SK-N-SH (cell line): ENCODE data around the gene ACADS. TPM values are rescaled to one million over a fixed set of nuclear protein-coding genes. Genes with fewer than 3 reads are reported as not detected.

ENCODE experiments used
- CTCF ChIA-PET: fragments of 300-600, 350-600 bp; formaldehyde crosslinking; extraction: SDS; loops from one replicate; lab custom pipeline; 2021; lab: Yijun Ruan, JAX
- POLR2A ChIA-PET: fragments of 350-600 bp; sonication (Branson Sonifier 250); formaldehyde crosslinking; extraction: SDS; loops from one replicate; lab custom pipeline; 2020; ENCODE audit warnings: antibody characterized with exemption, inconsistent platforms; lab: Yijun Ruan, JAX
- DNase-seq: peaks from one replicate; pipeline ENCODE4 v3.0.0; 2012
- H2AFZ ChIP-seq: fragments of 200-600 bp; sonication (generic); 2 replicates; pipeline ENCODE4 v1.8.1; 2016; ENCODE audit warnings: antibody characterized with exemption, mild to moderate bottlenecking, low read depth
- H3F3A ChIP-seq: fragments of 200-600 bp; sonication (generic); replicated peaks from 2 replicates; pipeline ENCODE3; 2016; ENCODE audit warnings: antibody characterized with exemption, mild to moderate bottlenecking; ENCODE audit not compliant: insufficient read depth
- H3K27ac ChIP-seq, 2 experiments: fragments of 200-500 bp in 1 of 2; fragments of 200-600 bp in 1 of 2; sonication (Bioruptor generic) in 1 of 2; sonication (generic), shearing (Covaris generic) in 1 of 2; 2 replicates each; pipeline versions ENCODE4 v1.5.1 to v1.6.1; 2014 to 2016; ENCODE audit warnings: low read depth in 2 of 2, inconsistent platforms in 1 of 2, low read length in 1 of 2, mild to moderate bottlenecking in 1 of 2, mixed read lengths in 1 of 2
- H3K27me3 ChIP-seq: fragments of 200-600 bp; sonication (generic), shearing (Covaris generic); 2 replicates; pipeline ENCODE4 v1.6.1; 2016; ENCODE audit warnings: mixed run types; ENCODE audit not compliant: insufficient read depth
- H3K36me3 ChIP-seq, 2 experiments: fragments of 200-500 bp in 1 of 2; fragments of 200-600 bp in 1 of 2; sonication (Bioruptor generic) in 1 of 2; sonication (generic) in 1 of 2; replicated peaks in 1 of 2; 2 replicates each; pipeline versions ENCODE3 to v1.5.1; 2014 to 2016; ENCODE audit warnings: low read length in 1 of 2, mild to moderate bottlenecking in 1 of 2; ENCODE audit not compliant: insufficient read depth in 2 of 2, control insufficient read depth in 1 of 2
- H3K4me1 ChIP-seq, 2 experiments: fragments of 200-500 bp in 1 of 2; fragments of 200-600 bp in 1 of 2; sonication (Bioruptor generic) in 1 of 2; sonication (generic), shearing (Covaris generic) in 1 of 2; 2 replicates each; pipeline versions ENCODE4 v1.5.1 to v1.6.1; 2014 to 2016; ENCODE audit warnings: low read depth in 1 of 2, low read length in 1 of 2, mixed run types in 1 of 2; ENCODE audit not compliant: insufficient read depth in 2 of 2, control insufficient read depth in 1 of 2
- H3K4me2 ChIP-seq: fragments of 200-600 bp; sonication (generic), shearing (Covaris generic); 2 replicates; pipeline ENCODE4 v1.6.1; 2017; ENCODE audit warnings: mixed run types
- H3K4me3 ChIP-seq, 2 experiments: fragments of 200-500 bp in 1 of 2; fragments of 200-600 bp in 1 of 2; sonication (Bioruptor generic) in 1 of 2; sonication (generic), shearing (Covaris generic) in 1 of 2; 2 replicates each; pipeline versions ENCODE4 v1.5.1 to v1.8.1; 2014 to 2016; ENCODE audit warnings: low read depth in 2 of 2, inconsistent platforms in 1 of 2, low read length in 1 of 2, mild to moderate bottlenecking in 1 of 2, mixed read lengths in 1 of 2, moderate library complexity in 1 of 2
- H3K79me2 ChIP-seq: fragments of 200-600 bp; sonication (generic); 2 replicates; pipeline ENCODE4 v1.8.1; 2017; ENCODE audit warnings: mild to moderate bottlenecking; ENCODE audit not compliant: insufficient read depth
- H3K9ac ChIP-seq: fragments of 200-600 bp; sonication (generic); 2 replicates; pipeline ENCODE4 v1.6.1; 2017; ENCODE audit warnings: mixed run types
- H3K9me2 ChIP-seq: fragments of 200-600 bp; sonication (generic); 2 replicates; pipeline ENCODE4 v1.6.1; 2017; ENCODE audit warnings: mixed run types
- H3K9me3 ChIP-seq: fragments of 200-600 bp; sonication (generic); 2 replicates; pipeline ENCODE4 v1.6.1; 2017; ENCODE audit warnings: mixed run types, mild to moderate bottlenecking, moderate library complexity
- H4K20me1 ChIP-seq: fragments of 200-600 bp; sonication (generic); 2 replicates; pipeline ENCODE4 v1.6.1; 2017; ENCODE audit warnings: mild to moderate bottlenecking, mixed run types; ENCODE audit not compliant: insufficient read depth
- EP300 ChIP-seq, 2 experiments: IDR thresholded peaks; 2 replicates each; pipeline versions ENCODE4 v1.4.0 to v1.6.1; 2012; ENCODE audit warnings: borderline replicate concordance in 1 of 2, low read depth in 1 of 2, low read length in 1 of 2
- FOSL2 ChIP-seq: IDR thresholded peaks from 2 replicates; pipeline ENCODE4 v1.4.0; 2012; ENCODE audit warnings: low read depth, mild to moderate bottlenecking, moderate library complexity, borderline replicate concordance
- GABPA ChIP-seq: IDR thresholded peaks from 2 replicates; pipeline ENCODE4 v1.4.0; 2012; ENCODE audit warnings: low read depth, mild to moderate bottlenecking
- MEF2A ChIP-seq: IDR thresholded peaks from 2 replicates; pipeline ENCODE4 v1.4.0; 2012; ENCODE audit warnings: low read depth, borderline replicate concordance
- MXI1 ChIP-seq: IDR thresholded peaks from 2 replicates; pipeline ENCODE4 v1.6.1; 2012; ENCODE audit warnings: mild to moderate bottlenecking, low read depth, low read length, improper control_type of control experiment
- NRF1 ChIP-seq: IDR thresholded peaks from 2 replicates; pipeline ENCODE4 v1.6.1; 2012; ENCODE audit warnings: low read depth, mild to moderate bottlenecking, low read length
- POLR2AphosphoS5 ChIP-seq: IDR thresholded peaks from 2 replicates; pipeline ENCODE4 v1.6.1; 2012; ENCODE audit warnings: low read depth, low read length
- RCOR1 ChIP-seq: fragments of 150-350 bp; IDR thresholded peaks from 2 replicates; pipeline ENCODE4 v1.6.1; 2017; ENCODE audit warnings: antibody characterized with exemption, low read length
- RFX5 ChIP-seq: IDR thresholded peaks from 2 replicates; pipeline ENCODE4 v1.6.1; 2012; ENCODE audit warnings: mild to moderate bottlenecking, improper control_type of control experiment, low read length
- USF1 ChIP-seq: IDR thresholded peaks from 2 replicates; pipeline ENCODE4 v1.4.0; 2012; ENCODE audit warnings: low read depth, borderline replicate concordance
- WGBS: methylation state at CpG from one replicate; pipeline ENCODE4 v1.1.6; 2017; ENCODE audit warnings: low lambda C conversion rate; 5-methylcytosine and 5-hydroxymethylcytosine counted together
- polyA plus RNA-seq, 3 experiments: library from polyadenylated mRNA; depleted of rRNA; stranded (reverse); fragments of >200 nt; gene quantifications; 2 replicates each; pipeline ENCODE4 v1.2.3, GENCODE V29; 2012
- TF ChIP-seq, protein P1 (sequence below): IDR thresholded peaks from 2 replicates; pipeline ENCODE4 v1.6.1; 2012; ENCODE audit warnings: mild to moderate bottlenecking, low read depth, low read length, moderate library complexity
- TF ChIP-seq, protein P2 (sequence below): fragments of 200-600 bp; sonication (generic); IDR thresholded peaks from 2 replicates; pipeline ENCODE4 v1.6.1; 2017; ENCODE audit warnings: antibody characterized with exemption, mild to moderate bottlenecking, moderate library complexity
- TF ChIP-seq, protein P3 (sequence below): IDR thresholded peaks from 2 replicates; pipeline ENCODE4 v1.4.0; 2012; ENCODE audit warnings: low read depth, borderline replicate concordance
- TF ChIP-seq, protein P4 (sequence below): fragments of 150-350 bp; IDR thresholded peaks from 2 replicates; pipeline ENCODE4 v1.6.1; 2016; ENCODE audit warnings: mild to moderate bottlenecking, low read depth, low read length

The ACADS gene
- polyA plus RNA-seq, 1 of the 3 experiments (the other 2 are of a cell fraction), result 4.9 TPM

GRCh38 chr12:120784804-120785203, 59.2 kb downstream of the ACADS start (continued):
- TF ChIP-seq, protein P1, sequence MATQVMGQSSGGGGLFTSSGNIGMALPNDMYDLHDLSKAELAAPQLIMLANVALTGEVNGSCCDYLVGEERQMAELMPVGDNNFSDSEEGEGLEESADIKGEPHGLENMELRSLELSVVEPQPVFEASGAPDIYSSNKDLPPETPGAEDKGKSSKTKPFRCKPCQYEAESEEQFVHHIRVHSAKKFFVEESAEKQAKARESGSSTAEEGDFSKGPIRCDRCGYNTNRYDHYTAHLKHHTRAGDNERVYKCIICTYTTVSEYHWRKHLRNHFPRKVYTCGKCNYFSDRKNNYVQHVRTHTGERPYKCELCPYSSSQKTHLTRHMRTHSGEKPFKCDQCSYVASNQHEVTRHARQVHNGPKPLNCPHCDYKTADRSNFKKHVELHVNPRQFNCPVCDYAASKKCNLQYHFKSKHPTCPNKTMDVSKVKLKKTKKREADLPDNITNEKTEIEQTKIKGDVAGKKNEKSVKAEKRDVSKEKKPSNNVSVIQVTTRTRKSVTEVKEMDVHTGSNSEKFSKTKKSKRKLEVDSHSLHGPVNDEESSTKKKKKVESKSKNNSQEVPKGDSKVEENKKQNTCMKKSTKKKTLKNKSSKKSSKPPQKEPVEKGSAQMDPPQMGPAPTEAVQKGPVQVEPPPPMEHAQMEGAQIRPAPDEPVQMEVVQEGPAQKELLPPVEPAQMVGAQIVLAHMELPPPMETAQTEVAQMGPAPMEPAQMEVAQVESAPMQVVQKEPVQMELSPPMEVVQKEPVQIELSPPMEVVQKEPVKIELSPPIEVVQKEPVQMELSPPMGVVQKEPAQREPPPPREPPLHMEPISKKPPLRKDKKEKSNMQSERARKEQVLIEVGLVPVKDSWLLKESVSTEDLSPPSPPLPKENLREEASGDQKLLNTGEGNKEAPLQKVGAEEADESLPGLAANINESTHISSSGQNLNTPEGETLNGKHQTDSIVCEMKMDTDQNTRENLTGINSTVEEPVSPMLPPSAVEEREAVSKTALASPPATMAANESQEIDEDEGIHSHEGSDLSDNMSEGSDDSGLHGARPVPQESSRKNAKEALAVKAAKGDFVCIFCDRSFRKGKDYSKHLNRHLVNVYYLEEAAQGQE, result no peak
- TF ChIP-seq, protein P2, sequence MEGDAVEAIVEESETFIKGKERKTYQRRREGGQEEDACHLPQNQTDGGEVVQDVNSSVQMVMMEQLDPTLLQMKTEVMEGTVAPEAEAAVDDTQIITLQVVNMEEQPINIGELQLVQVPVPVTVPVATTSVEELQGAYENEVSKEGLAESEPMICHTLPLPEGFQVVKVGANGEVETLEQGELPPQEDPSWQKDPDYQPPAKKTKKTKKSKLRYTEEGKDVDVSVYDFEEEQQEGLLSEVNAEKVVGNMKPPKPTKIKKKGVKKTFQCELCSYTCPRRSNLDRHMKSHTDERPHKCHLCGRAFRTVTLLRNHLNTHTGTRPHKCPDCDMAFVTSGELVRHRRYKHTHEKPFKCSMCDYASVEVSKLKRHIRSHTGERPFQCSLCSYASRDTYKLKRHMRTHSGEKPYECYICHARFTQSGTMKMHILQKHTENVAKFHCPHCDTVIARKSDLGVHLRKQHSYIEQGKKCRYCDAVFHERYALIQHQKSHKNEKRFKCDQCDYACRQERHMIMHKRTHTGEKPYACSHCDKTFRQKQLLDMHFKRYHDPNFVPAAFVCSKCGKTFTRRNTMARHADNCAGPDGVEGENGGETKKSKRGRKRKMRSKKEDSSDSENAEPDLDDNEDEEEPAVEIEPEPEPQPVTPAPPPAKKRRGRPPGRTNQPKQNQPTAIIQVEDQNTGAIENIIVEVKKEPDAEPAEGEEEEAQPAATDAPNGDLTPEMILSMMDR, result no peak
- TF ChIP-seq, protein P3, sequence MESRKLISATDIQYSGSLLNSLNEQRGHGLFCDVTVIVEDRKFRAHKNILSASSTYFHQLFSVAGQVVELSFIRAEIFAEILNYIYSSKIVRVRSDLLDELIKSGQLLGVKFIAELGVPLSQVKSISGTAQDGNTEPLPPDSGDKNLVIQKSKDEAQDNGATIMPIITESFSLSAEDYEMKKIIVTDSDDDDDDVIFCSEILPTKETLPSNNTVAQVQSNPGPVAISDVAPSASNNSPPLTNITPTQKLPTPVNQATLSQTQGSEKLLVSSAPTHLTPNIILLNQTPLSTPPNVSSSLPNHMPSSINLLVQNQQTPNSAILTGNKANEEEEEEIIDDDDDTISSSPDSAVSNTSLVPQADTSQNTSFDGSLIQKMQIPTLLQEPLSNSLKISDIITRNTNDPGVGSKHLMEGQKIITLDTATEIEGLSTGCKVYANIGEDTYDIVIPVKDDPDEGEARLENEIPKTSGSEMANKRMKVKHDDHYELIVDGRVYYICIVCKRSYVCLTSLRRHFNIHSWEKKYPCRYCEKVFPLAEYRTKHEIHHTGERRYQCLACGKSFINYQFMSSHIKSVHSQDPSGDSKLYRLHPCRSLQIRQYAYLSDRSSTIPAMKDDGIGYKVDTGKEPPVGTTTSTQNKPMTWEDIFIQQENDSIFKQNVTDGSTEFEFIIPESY, result no peak
- TF ChIP-seq RFX5, result no peak
- TF ChIP-seq, protein P4, sequence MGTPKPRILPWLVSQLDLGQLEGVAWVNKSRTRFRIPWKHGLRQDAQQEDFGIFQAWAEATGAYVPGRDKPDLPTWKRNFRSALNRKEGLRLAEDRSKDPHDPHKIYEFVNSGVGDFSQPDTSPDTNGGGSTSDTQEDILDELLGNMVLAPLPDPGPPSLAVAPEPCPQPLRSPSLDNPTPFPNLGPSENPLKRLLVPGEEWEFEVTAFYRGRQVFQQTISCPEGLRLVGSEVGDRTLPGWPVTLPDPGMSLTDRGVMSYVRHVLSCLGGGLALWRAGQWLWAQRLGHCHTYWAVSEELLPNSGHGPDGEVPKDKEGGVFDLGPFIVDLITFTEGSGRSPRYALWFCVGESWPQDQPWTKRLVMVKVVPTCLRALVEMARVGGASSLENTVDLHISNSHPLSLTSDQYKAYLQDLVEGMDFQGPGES, result no peak
- no peak for TF ChIP-seq MXI1

DNA sequence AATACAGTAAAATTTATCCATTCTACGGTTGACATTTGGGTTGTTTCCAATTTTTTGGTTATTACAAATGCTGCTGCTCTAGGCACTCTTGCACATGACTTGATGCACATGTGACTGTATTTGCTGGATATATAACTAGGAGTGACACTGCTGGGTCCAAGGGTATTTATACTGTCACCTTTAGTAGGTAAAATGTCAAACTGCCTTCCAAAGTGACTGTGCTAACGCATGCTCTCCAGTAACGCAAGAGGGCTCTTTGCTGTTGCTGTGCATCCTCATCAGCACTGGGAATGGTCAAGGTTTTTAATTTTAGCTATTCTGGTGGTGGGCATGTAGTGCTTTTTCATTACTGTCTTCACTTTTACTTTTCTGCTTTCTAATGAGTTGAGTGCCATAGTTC, 62.3 kb downstream of the ACADS start:
- H3K4me3 ChIP-seq, result no peak overlapping the region
- no peaks in the 10 kb centered on the region for H3K9me3 ChIP-seq
- no peaks in the 10 kb centered on the region; the same call in 1 of the 2 replicates for H4K20me1 ChIP-seq
- no peaks in the 10 kb centered on the region for H3K27me3 ChIP-seq
- H3F3A ChIP-seq, result peaks cover 16% of the 10 kb centered on the region
- ChIA-PET POLR2A (no interaction called here), CTCF (no interaction called here)
- 96% methylated on average over 3 of the region's 3 CpGs for WGBS
- H3K36me3 ChIP-seq, result peaks cover 6 to 10% of the 10 kb centered on the region in 2 experiments
- H3K79me2 ChIP-seq, result peaks cover 8% of the 10 kb centered on the region; the same call in 1 of the 2 replicates
- no peak for DNase-seq
- H3K9me2 ChIP-seq, result no peaks in the 10 kb centered on the region
- peaks cover 0 to 9% of the 10 kb centered on the region in 2 experiments; a peak in 2 of 4 replicates for H3K4me1 ChIP-seq
- H3K27ac ChIP-seq, result no peak overlapping the region
- H3K9ac ChIP-seq, result no peak overlapping the region
- no peak overlapping the region for H3K4me2 ChIP-seq
- H2AFZ ChIP-seq, result no peak overlapping the region
- TF ChIP-seq EP300 (IDR thresholded peaks at IDR 0.05; ENCODE audit: borderline replicate concordance in 1 of 2, low read depth in 1 of 2, low read length in 1 of 2) (no peak), NRF1 (no peak), USF1 (no peak), RCOR1 (no peak), GABPA (no peak), MEF2A (no peak), FOSL2 (no peak), POLR2AphosphoS5 (no peak)
- TF ChIP-seq, protein P3, result no peak
- TF ChIP-seq, protein P1, result no peak
